ENCODE data around the gene HAT1.

Gene HAT1

GRCh38 chr2:171964308-171964707 is 42.0 kb downstream of the HAT1 start:
- DNase-seq (ENCODE audit: low read depth) = no peak
- no peak for TF ChIP-seq CTCF (IDR thresholded peaks at IDR 0.05; ENCODE audit: low read depth, low read length, missing control alignments)
- in situ Hi-C loops (cut with HindIII; ENCODE audit: low sequenced_read_pairs) = no loop called here
- no peak overlapping the region for H3K4me3 ChIP-seq (ENCODE audit: low read depth, low read length)

GRCh38 chr2:171965238-171965637 is 43.0 kb downstream of the HAT1 start:
- in situ Hi-C loops (cut with HindIII; ENCODE audit: low sequenced_read_pairs) = no loop called here
- H3K4me3 ChIP-seq (ENCODE audit: low read depth, low read length) = no peak overlapping the region
- DNase-seq (ENCODE audit: low read depth) = no peak
- no peak for TF ChIP-seq CTCF (IDR thresholded peaks at IDR 0.05; ENCODE audit: low read depth, low read length, missing control alignments)

- in situ Hi-C loops (cut with HindIII; ENCODE audit: low sequenced_read_pairs) = no loop called here
- DNase-seq (ENCODE audit: low read depth) = no peak
- H3K4me3 ChIP-seq (ENCODE audit: low read depth, low read length) = no peak overlapping the region
- no peak for TF ChIP-seq CTCF (IDR thresholded peaks at IDR 0.05; ENCODE audit: low read depth, low read length, missing control alignments)
These were observed 43.4 kb downstream of the HAT1 start for GRCh38 chr2:171965661-171966060.

DNA sequence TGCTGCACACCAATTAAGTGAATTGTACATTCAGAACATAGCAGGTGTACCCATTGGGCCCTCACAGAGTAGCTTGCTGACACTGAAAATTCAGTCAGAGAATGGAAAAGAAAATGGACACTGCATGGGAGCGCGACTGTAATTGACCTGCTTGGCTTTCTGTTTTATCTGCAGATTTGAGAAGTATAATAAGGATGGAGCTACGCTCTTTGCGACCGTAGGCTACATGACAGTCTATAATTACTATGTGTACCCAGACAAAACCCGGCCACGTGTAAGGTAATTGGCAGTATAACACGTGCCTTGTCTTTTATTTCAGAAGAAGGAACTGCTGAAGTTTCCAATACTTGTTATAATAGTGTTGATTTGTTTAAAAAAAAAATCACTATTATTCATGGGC is 44.0 kb downstream of the HAT1 start:
- in situ Hi-C loops (cut with HindIII; ENCODE audit: low sequenced_read_pairs) = no loop called here

DNA sequence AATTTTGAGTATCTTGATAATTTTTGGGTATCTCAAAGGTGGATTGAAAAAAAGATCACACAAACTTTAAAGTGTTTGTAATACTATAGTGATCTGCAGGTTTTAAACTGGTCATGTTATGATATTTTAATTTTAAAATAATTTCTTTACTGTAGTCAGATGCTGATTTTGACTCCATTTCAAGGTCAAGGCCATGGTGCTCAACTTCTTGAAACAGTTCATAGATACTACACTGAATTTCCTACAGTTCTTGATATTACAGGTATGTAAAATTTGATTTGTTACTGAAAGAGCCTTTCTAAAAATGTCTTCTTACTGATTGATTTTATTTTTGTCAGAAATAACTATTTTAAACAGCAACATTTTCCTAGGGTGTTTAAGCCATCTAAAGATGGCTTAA is 44.4 kb downstream of the HAT1 start:
- H3K4me3 ChIP-seq (ENCODE audit: low read depth, low read length) = no peak overlapping the region
- no peak for TF ChIP-seq CTCF (IDR thresholded peaks at IDR 0.05; ENCODE audit: low read depth, low read length, missing control alignments)
- in situ Hi-C loops (cut with HindIII; ENCODE audit: low sequenced_read_pairs) = no loop called here
- no peak for DNase-seq (ENCODE audit: low read depth)

More for the DNA sequence above, 44.0 kb downstream of the HAT1 start:
- no peak for TF ChIP-seq CTCF (IDR thresholded peaks at IDR 0.05; ENCODE audit: low read depth, low read length, missing control alignments)
- H3K4me3 ChIP-seq (ENCODE audit: low read depth, low read length) = no peak overlapping the region
- no peak for DNase-seq (ENCODE audit: low read depth)

- in situ Hi-C loops (cut with HindIII; ENCODE audit: low sequenced_read_pairs) = no loop called here
- DNase-seq (ENCODE audit: low read depth) = no peak
- no peak for TF ChIP-seq CTCF (IDR thresholded peaks at IDR 0.05; ENCODE audit: low read depth, low read length, missing control alignments)
These were observed 46.2 kb downstream of the HAT1 start for GRCh38 chr2:171968509-171968908.

More at GRCh38 chr2:171968509-171968908, 46.2 kb downstream of the HAT1 start:
- H3K4me3 ChIP-seq (ENCODE audit: low read depth, low read length) = no peak overlapping the region
